Measurements from ENCODE around the gene TREML2.
"Not testable (repeated sequence)": the region's sequence is repeated elsewhere in the genome, so short reads cannot be mapped to it uniquely, and the experiment has no call there.

The TREML2 gene, protein sequence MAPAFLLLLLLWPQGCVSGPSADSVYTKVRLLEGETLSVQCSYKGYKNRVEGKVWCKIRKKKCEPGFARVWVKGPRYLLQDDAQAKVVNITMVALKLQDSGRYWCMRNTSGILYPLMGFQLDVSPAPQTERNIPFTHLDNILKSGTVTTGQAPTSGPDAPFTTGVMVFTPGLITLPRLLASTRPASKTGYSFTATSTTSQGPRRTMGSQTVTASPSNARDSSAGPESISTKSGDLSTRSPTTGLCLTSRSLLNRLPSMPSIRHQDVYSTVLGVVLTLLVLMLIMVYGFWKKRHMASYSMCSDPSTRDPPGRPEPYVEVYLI
- long read RNA-seq, transcript TREML2-201 (5 exons, 3,302 nt) = major isoform, 13 of 19 reads
- long read RNA-seq, partial matches to known transcripts = 1 of 19 reads
- long read RNA-seq, other reads (novel, unspliced or antisense) = 5 of 19 reads

DNA sequence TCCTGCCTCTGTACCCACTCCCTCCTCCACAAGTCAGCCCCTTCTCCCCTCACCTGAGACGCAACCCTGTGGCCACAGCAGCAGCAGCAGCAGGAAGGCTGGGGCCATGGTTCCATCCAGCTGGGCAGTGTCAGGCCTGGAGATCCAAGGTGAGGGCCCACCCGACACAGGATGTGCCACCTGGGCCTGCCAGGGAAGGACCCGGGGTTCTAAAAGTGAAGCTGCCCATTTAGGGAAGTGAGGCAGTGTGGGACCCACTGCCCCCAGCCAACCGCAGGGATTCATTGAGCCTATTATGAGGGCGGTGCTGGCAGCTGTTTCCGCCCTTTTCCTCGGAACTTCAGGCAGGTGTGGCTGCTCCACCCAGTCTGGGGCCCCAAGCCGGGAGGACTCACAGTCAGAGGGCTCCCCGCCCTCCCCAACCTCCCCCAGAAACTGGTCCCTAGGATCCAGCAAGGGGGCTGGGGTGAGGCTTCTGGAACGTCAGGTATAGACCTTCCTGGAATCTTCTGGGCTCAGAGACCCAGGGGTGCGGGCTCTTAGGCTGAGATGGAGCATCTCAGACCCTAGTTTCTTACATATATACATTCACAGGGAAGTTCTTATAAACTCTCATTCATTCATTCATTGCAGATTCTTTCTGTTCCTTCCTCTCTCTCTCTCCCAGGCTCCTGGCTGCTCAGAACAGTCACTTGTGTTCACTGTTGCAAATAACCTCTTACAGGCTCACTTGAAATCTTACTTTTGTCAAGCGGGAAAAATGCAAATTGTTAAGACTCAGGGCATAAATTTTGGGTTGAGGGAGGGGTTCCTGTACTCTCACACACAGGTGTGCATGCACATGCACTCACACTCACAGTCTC lies at the start of gene TREML2:
TSS of gene TREML2 (minus strand) at position 249 of the 863 bp plus-strand sequence. CDS start at position 108, 141 bp downstream.
- Histone ChIP-seq H3K4me3 (replicated peaks; ENCODE audit: insufficient read depth, low read length) (peak within 1 kb of the TSS; percentile 18), H3K27ac (replicated peaks) (peak within 1 kb of the TSS; percentile 89), H3K27me3 (ENCODE audit: insufficient read depth, poor library complexity, severe bottlenecking) (no peaks in the 10 kb centered on the region)
- TF ChIP-seq POLR2AphosphoS5 (IDR thresholded peaks at IDR 0.05; ENCODE audit: low read depth) (peak; percentile 77; the same call in 1 of the 2 replicates), SPI1 (IDR thresholded peaks at IDR 0.05; ENCODE audit: borderline replicate concordance, low read depth) (peak; percentile 94), GABPA (IDR thresholded peaks at IDR 0.05; ENCODE audit: low read depth) (0 out of 2 replicates have a peak, but pooled peaks have one; percentile 8)
- TF ChIP-seq, protein P1, sequence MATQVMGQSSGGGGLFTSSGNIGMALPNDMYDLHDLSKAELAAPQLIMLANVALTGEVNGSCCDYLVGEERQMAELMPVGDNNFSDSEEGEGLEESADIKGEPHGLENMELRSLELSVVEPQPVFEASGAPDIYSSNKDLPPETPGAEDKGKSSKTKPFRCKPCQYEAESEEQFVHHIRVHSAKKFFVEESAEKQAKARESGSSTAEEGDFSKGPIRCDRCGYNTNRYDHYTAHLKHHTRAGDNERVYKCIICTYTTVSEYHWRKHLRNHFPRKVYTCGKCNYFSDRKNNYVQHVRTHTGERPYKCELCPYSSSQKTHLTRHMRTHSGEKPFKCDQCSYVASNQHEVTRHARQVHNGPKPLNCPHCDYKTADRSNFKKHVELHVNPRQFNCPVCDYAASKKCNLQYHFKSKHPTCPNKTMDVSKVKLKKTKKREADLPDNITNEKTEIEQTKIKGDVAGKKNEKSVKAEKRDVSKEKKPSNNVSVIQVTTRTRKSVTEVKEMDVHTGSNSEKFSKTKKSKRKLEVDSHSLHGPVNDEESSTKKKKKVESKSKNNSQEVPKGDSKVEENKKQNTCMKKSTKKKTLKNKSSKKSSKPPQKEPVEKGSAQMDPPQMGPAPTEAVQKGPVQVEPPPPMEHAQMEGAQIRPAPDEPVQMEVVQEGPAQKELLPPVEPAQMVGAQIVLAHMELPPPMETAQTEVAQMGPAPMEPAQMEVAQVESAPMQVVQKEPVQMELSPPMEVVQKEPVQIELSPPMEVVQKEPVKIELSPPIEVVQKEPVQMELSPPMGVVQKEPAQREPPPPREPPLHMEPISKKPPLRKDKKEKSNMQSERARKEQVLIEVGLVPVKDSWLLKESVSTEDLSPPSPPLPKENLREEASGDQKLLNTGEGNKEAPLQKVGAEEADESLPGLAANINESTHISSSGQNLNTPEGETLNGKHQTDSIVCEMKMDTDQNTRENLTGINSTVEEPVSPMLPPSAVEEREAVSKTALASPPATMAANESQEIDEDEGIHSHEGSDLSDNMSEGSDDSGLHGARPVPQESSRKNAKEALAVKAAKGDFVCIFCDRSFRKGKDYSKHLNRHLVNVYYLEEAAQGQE (IDR thresholded peaks at IDR 0.05; ENCODE audit: insufficient replicate concordance, low read depth) = no peak
- TF ChIP-seq, protein P2, sequence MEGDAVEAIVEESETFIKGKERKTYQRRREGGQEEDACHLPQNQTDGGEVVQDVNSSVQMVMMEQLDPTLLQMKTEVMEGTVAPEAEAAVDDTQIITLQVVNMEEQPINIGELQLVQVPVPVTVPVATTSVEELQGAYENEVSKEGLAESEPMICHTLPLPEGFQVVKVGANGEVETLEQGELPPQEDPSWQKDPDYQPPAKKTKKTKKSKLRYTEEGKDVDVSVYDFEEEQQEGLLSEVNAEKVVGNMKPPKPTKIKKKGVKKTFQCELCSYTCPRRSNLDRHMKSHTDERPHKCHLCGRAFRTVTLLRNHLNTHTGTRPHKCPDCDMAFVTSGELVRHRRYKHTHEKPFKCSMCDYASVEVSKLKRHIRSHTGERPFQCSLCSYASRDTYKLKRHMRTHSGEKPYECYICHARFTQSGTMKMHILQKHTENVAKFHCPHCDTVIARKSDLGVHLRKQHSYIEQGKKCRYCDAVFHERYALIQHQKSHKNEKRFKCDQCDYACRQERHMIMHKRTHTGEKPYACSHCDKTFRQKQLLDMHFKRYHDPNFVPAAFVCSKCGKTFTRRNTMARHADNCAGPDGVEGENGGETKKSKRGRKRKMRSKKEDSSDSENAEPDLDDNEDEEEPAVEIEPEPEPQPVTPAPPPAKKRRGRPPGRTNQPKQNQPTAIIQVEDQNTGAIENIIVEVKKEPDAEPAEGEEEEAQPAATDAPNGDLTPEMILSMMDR (IDR thresholded peaks at IDR 0.05; ENCODE audit: insufficient read depth, low read length) = no peak
- peak; percentile 78 to 88 for DNase-seq (ENCODE audit: low read depth in 1 of 2, low spot score in 1 of 2)

DNA sequence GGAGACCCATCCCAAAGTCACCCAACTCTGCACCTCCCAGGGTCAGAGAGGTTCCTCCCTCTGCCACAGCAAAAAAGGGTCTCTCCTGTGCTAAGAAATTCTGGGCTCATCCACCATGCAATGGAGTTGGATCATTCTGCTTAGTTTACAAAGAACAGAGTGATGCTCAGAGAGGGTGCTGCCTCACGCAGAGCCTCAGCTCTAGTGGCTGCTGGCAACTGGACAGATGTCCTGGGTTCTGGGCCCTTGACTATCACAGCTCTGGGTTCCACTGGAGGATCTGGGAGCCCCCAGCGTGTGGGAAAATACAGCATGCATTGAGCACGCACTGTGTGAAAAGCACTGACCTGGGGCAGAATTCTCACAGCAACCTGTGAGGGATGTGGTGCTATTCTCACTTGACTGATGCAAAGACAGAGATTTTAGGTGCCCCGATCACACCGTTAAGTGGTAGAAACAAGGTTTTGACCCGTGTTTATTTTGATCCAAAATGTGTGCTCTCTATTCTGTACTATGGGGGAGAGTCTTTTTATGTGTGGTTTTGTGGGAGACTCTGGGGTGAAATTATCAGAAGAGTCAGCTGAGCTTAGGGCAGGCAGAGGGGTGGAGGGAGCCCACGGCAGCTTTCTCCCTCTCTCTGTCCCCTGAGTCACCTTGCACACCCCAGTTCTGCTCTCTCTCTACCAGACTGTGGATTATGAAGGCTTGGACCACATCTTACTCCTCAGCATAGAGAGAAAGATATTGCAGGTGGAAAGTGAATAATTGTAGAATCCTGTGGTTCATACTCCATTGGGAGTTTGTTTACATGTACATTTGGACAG lies 47.1 kb upstream of the TREML2 start:
- no peak for DNase-seq (ENCODE audit: low read depth in 1 of 2, low spot score in 1 of 2)
- no peak overlapping the region for H3K27ac ChIP-seq (replicated peaks)
- H3K27me3 ChIP-seq (ENCODE audit: insufficient read depth, poor library complexity, severe bottlenecking) = no peaks in the 10 kb centered on the region
- TF ChIP-seq POLR2AphosphoS5 (IDR thresholded peaks at IDR 0.05; ENCODE audit: low read depth) (no peak), SPI1 (IDR thresholded peaks at IDR 0.05; ENCODE audit: borderline replicate concordance, low read depth) (no peak), GABPA (IDR thresholded peaks at IDR 0.05; ENCODE audit: low read depth) (no peak)
- TF ChIP-seq, protein P2 (IDR thresholded peaks at IDR 0.05; ENCODE audit: insufficient read depth, low read length) = no peak
- TF ChIP-seq, protein P1 (IDR thresholded peaks at IDR 0.05; ENCODE audit: insufficient replicate concordance, low read depth) = no peak
- no peak overlapping the region for H3K4me3 ChIP-seq (replicated peaks; ENCODE audit: insufficient read depth, low read length)

DNA sequence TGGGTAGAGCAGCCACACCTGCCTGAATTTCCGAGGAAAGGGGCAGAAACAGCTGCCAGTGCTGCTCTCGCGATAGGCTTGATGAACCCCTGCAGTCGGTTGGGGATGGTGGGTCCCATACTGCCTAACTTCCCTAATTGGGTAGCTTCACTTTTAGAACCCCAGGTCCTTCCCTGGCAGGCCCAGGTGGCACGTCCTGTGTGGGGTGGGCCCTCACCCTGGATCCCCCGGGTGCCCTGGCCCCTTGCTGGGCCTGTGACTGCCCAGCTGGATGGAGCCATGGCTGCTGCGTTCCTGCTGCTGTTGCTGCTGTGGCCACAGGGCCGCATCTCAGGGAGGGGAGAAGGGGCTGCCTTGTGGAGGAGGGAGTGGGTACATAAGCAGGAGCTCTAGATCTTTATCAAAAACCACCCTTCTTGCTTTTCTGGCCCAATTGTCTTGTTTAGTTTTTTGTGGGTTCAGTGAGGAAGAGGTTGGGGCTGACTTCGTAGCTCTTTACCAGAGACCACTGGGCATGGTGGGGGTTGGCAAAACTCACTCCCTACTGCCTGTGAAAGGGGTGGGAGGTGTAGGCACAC lies 46.4 kb upstream of the TREML2 start:
- no peaks in the 10 kb centered on the region for H3K27me3 ChIP-seq (ENCODE audit: insufficient read depth, poor library complexity, severe bottlenecking)
- no peak overlapping the region for H3K27ac ChIP-seq (replicated peaks)
- no peak overlapping the region for H3K4me3 ChIP-seq (replicated peaks; ENCODE audit: insufficient read depth, low read length)
- TF ChIP-seq, protein P2 (IDR thresholded peaks at IDR 0.05; ENCODE audit: insufficient read depth, low read length) = no peak
- no peak for TF ChIP-seq GABPA (IDR thresholded peaks at IDR 0.05; ENCODE audit: low read depth)
- no peak for TF ChIP-seq SPI1 (IDR thresholded peaks at IDR 0.05; ENCODE audit: borderline replicate concordance, low read depth)
- TF ChIP-seq, protein P1 (IDR thresholded peaks at IDR 0.05; ENCODE audit: insufficient replicate concordance, low read depth) = no peak
- no peak for TF ChIP-seq POLR2AphosphoS5 (IDR thresholded peaks at IDR 0.05; ENCODE audit: low read depth)
- DNase-seq (ENCODE audit: low read depth in 1 of 2, low spot score in 1 of 2) = no peak

DNA sequence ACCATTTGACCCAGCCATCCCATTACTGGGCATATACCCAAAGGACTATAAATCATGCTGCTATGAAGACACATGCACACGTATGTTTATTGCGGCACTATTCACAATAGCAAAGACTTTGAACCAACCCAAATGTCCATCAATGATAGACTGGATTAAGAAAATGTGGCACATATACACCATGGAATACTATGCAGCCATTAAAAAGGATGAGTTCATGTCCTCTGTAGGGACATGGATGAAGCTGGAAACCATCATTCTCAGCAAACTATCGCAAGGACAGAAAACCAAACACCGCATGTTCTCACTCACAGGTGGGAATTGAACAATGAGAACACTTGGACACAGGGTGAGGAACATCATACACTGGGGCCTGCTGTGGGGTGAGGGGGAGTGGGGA lies 45.6 kb upstream of the TREML2 start:
- H3K4me3 ChIP-seq (replicated peaks; ENCODE audit: insufficient read depth, low read length); H3K27me3 ChIP-seq (ENCODE audit: insufficient read depth, poor library complexity, severe bottlenecking); H3K27ac ChIP-seq (replicated peaks); DNase-seq (ENCODE audit: low read depth in 1 of 2, low spot score in 1 of 2): not testable (repeated sequence)
